Prostate gland (tissue), 2 donors: ENCODE data around the gene ADAMTS12.

ENCODE experiments used
- CTCF ChIP-seq, 4 experiments: fragments of 200-600 bp in 2 of 4; fragments of 450-650 bp in 2 of 4; sonication (generic) in 2 of 4; IDR thresholded peaks; 1 replicate in 3 of 4; 2 replicates in 1 of 4; pipeline ENCODE4 v1.5.1; 2016 to 2019; ENCODE audit warnings: antibody characterized with exemption in 4 of 4, mild to moderate bottlenecking in 2 of 4, moderate library complexity in 2 of 4
- POLR2AphosphoS5 ChIP-seq: sonication (generic); formaldehyde crosslinking; IDR thresholded peaks from one replicate; pipeline ENCODE4 v1.6.1; 2017; ENCODE audit warnings: antibody characterized with exemption

DNA sequence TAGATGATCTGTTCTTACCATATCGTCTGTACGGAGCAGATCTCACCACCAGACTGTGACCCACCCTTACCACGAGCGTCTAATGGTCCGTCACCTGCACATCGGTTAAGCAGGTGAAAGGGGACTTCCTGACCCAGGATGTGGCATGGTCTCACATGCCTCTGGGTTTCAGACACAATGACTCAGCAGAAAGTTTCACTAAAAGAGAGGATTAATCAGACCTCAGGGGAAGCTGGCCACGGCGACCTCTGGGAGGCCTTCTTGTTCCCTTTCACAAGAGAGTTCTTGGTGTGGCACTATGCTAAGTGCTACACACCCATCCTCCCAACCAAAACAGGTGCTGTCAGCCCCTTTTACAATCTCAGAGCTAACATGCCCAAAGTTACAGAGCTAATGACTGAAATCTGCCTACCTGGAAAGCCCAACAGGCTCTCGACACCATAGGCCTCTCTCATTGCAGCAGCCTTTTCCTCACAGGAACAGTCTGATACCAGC lies 41.6 kb downstream of the ADAMTS12 start:
- TF ChIP-seq CTCF (IDR thresholded peaks at IDR 0.05) (no peak), POLR2AphosphoS5 (no peak)
